Transverse colon (tissue), 4 donors: ENCODE measurements around the gene CDH18.

ENCODE experiments used
- CTCF ChIP-seq, 5 experiments: fragments of 200-600 bp in 3 of 5; fragments of 450-650 bp in 2 of 5; sonication (generic) in 3 of 5; IDR thresholded peaks; 1 replicate in 2 of 5; 2 replicates in 3 of 5; pipeline ENCODE4 v1.5.1; 2016 to 2017; ENCODE audit warnings: antibody characterized with exemption in 5 of 5, inconsistent platforms in 3 of 5, mild to moderate bottlenecking in 2 of 5, moderate library complexity in 1 of 5
- EP300 ChIP-seq: sonication (generic); formaldehyde crosslinking; IDR thresholded peaks from one replicate; pipeline ENCODE4 v1.6.1; 2017; ENCODE audit warnings: antibody characterized with exemption, low read depth
- POLR2A ChIP-seq: fragments of 450-650 bp; IDR thresholded peaks from one replicate; pipeline ENCODE4 v1.6.1; 2016; ENCODE audit warnings: antibody characterized with exemption, mild to moderate bottlenecking, moderate library complexity
- POLR2AphosphoS5 ChIP-seq, 3 donors: sonication (generic); formaldehyde crosslinking; IDR thresholded peaks; one replicate each; pipeline ENCODE4 v1.6.1; 2016; ENCODE audit warnings: antibody characterized with exemption in 3 of 3

GRCh38 chr5:19534751-19535150 is 453.2 kb downstream of the CDH18 start:
- TF ChIP-seq POLR2A (no peak), CTCF (IDR thresholded peaks at IDR 0.05) (no peak), EP300 (no peak), POLR2AphosphoS5 (IDR thresholded peaks at IDR 0.05) (no peak)
